IPS-18a (cell line): ENCODE measurements around the gene PDE4B.

Experiments used
- H3K27ac ChIP-seq: one replicate; pipeline ENCODE4 v1.5.1; 2013; ENCODE audit warnings: low read length
- H3K27me3 ChIP-seq: one replicate; pipeline ENCODE4 v1.6.1; 2013; ENCODE audit warnings: mild to moderate bottlenecking, low read length; ENCODE audit not compliant: control insufficient read depth, insufficient read depth
- H3K36me3 ChIP-seq: one replicate; pipeline ENCODE4 v1.6.1; 2013; ENCODE audit warnings: low read depth, low read length; ENCODE audit not compliant: control insufficient read depth
- H3K4me1 ChIP-seq: one replicate; pipeline ENCODE4 v1.6.1; 2013; ENCODE audit warnings: low read depth, low read length; ENCODE audit not compliant: control insufficient read depth
- H3K4me3 ChIP-seq: one replicate; pipeline ENCODE4 v1.5.1; 2013; ENCODE audit warnings: low read length
- H3K9ac ChIP-seq: one replicate; pipeline ENCODE4 v1.6.1; 2013; ENCODE audit warnings: mild to moderate bottlenecking, low read length, moderate library complexity
- H3K9me3 ChIP-seq: one replicate; pipeline ENCODE4 v1.6.1; 2013; ENCODE audit warnings: low read depth, low read length; ENCODE audit not compliant: control insufficient read depth

The PDE4B gene

DNA sequence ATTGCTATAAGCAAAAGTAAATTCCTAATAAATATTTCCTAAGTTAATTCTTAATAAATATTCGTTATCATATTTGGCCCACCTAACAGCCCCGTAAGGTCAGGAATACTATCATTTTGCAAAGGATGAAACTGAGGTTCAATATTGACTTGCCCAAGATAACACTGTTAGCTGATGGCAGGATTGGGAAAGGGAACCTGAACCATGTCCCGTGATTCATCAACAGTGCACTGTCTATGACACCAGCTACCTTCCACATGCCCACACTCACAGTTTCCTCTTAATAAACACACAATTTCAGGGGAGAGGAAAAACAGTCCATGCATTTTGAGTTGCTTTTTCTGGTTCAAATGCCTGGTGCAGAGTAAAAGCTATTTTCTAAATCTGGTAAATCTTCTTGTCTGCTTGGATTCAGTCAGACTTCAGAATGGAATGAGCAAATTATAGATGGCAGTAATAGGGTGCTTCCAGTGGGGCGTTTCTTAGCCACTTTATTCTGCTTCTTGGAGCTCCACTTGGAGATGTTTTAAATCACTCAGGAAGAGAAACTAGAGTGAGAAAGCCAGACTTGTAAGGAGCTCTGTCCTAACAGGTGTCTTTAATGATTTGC, 354.6 kb downstream of the PDE4B start:
- no peak overlapping the region for H3K9ac ChIP-seq
- no peaks in the 10 kb centered on the region for H3K27me3 ChIP-seq

GRCh38 chr1:66152034-66152433, 359.3 kb downstream of the PDE4B start:
- Histone ChIP-seq H3K9ac (no peak overlapping the region), H3K9me3 (no peaks in the 10 kb centered on the region), H3K4me3 (no peak overlapping the region), H3K27ac (no peak overlapping the region), H3K27me3 (no peaks in the 10 kb centered on the region), H3K36me3 (no peaks in the 10 kb centered on the region), H3K4me1 (no peaks in the 10 kb centered on the region)

More for the DNA sequence above, 354.6 kb downstream of the PDE4B start:
- Histone ChIP-seq H3K36me3 (no peaks in the 10 kb centered on the region), H3K4me1 (no peaks in the 10 kb centered on the region), H3K9me3 (no peaks in the 10 kb centered on the region), H3K4me3 (no peak overlapping the region), H3K27ac (no peak overlapping the region)

- H3K9ac ChIP-seq: no peak overlapping the region
- no peaks in the 10 kb centered on the region for H3K4me1 ChIP-seq
- H3K27me3 ChIP-seq: no peaks in the 10 kb centered on the region
- no peak overlapping the region for H3K4me3 ChIP-seq
- no peak overlapping the region for H3K27ac ChIP-seq
- no peaks in the 10 kb centered on the region for H3K9me3 ChIP-seq
- H3K36me3 ChIP-seq: no peaks in the 10 kb centered on the region
Measured at GRCh38 chr1:66154394-66154793, 361.7 kb downstream of the PDE4B start.

GRCh38 chr1:66156144-66156543, 363.4 kb downstream of the PDE4B start:
- no peaks in the 10 kb centered on the region for H3K9me3 ChIP-seq
- no peak overlapping the region for H3K27ac ChIP-seq
- no peaks in the 10 kb centered on the region for H3K27me3 ChIP-seq

GRCh38 chr1:66159800-66160199, 367.1 kb downstream of the PDE4B start:
- no peaks in the 10 kb centered on the region for H3K9me3 ChIP-seq
- no peak overlapping the region for H3K27ac ChIP-seq
- no peak overlapping the region for H3K4me3 ChIP-seq
- H3K36me3 ChIP-seq: no peaks in the 10 kb centered on the region
- H3K4me1 ChIP-seq: no peaks in the 10 kb centered on the region
- no peaks in the 10 kb centered on the region for H3K27me3 ChIP-seq
- H3K9ac ChIP-seq: no peak overlapping the region

More at GRCh38 chr1:66156144-66156543, 363.4 kb downstream of the PDE4B start:
- H3K36me3 ChIP-seq: no peaks in the 10 kb centered on the region
- H3K4me3 ChIP-seq: no peak overlapping the region
- no peak overlapping the region for H3K9ac ChIP-seq
- no peaks in the 10 kb centered on the region for H3K4me1 ChIP-seq

DNA sequence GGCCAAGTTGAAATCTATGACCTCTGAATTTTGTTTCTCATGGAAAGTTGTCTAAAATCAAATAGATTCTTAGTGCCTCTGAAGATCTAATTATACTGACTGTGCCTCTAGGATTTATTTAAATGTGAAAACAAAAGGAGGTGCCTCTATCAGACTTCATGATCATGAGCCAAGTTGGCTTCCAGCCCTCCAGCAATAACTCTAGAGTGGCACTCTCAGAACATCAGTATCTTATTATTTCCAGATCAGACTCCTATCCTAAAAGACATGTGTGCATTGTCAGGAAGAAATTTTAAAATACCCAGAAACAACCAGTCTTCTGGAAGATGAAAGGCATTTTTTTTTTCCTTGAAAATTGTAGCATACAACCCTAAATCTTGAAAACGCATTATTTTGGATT, 368.0 kb downstream of the PDE4B start:
- no peaks in the 10 kb centered on the region for H3K36me3 ChIP-seq
- H3K4me1 ChIP-seq: no peaks in the 10 kb centered on the region
- H3K27ac ChIP-seq: no peak overlapping the region
- H3K27me3 ChIP-seq: no peaks in the 10 kb centered on the region
- H3K9ac ChIP-seq: no peak overlapping the region
- H3K9me3 ChIP-seq: no peaks in the 10 kb centered on the region
- H3K4me3 ChIP-seq: no peak overlapping the region

- Histone ChIP-seq H3K4me1 (no peaks in the 10 kb centered on the region), H3K36me3 (no peaks in the 10 kb centered on the region), H3K27ac (no peak overlapping the region), H3K4me3 (no peak overlapping the region), H3K9ac (no peak overlapping the region), H3K27me3 (no peaks in the 10 kb centered on the region), H3K9me3 (no peaks in the 10 kb centered on the region)
Measured at GRCh38 chr1:66166753-66167152, 374.1 kb downstream of the PDE4B start.

- no peaks in the 10 kb centered on the region for H3K27me3 ChIP-seq
- no peaks in the 10 kb centered on the region for H3K9me3 ChIP-seq
- H3K36me3 ChIP-seq: no peaks in the 10 kb centered on the region
- no peak overlapping the region for H3K9ac ChIP-seq
- H3K27ac ChIP-seq: no peak overlapping the region
- H3K4me1 ChIP-seq: no peaks in the 10 kb centered on the region
- no peak overlapping the region for H3K4me3 ChIP-seq
Measured at GRCh38 chr1:66167267-66167666, 374.6 kb downstream of the PDE4B start.

DNA sequence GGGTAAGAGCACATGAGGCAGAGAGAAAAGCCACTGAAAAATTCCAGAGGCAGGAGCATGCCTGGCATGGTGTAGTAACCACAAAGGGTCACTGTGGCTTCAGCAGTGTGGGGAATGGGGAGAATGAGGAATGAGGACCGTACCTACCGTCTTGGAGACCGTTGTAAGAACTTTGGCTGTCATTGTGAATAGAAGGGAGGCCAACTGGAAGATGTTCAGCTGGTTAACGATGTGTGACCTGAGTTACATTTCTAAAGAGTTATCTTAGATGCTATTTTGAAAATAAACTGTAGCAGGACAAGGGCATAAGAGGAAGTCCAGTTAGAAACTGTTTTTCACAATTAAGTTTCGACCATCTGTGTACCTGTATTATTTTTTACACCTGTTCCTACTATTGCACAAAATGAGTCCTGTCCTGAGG, 375.8 kb downstream of the PDE4B start:
- Histone ChIP-seq H3K36me3 (no peaks in the 10 kb centered on the region), H3K27ac (no peak overlapping the region), H3K9ac (no peak overlapping the region), H3K27me3 (no peaks in the 10 kb centered on the region), H3K9me3 (no peaks in the 10 kb centered on the region), H3K4me1 (no peaks in the 10 kb centered on the region), H3K4me3 (no peak overlapping the region)

- no peaks in the 10 kb centered on the region for H3K9me3 ChIP-seq
- H3K27ac ChIP-seq: no peak overlapping the region
- H3K36me3 ChIP-seq: no peaks in the 10 kb centered on the region
- H3K4me1 ChIP-seq: no peaks in the 10 kb centered on the region
- no peaks in the 10 kb centered on the region for H3K27me3 ChIP-seq
- H3K4me3 ChIP-seq: no peak overlapping the region
- H3K9ac ChIP-seq: no peak overlapping the region
Measured at GRCh38 chr1:66168948-66169671, 376.4 kb downstream of the PDE4B start.

DNA sequence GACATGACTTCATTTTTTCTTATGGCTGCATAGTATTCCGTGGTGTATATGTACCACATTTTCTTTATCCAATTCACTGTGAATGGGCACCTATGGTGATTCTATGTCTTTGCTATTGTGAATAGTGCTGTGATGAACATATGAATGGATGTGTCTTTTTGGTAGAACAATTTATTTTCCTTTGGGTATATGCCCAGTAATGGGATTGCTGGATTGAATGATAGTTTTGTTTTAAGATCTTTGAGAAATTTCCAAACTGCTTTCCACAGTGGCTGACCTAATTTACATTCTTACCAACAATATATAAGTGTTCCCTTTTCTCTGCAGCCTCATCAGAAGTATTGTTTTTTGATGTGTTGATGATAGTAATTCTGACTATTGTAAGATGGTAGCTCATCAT, 379.6 kb downstream of the PDE4B start:
- H3K27me3 ChIP-seq: no peaks in the 10 kb centered on the region
- H3K4me1 ChIP-seq: peaks cover 5% of the 10 kb centered on the region
- no peaks in the 10 kb centered on the region for H3K36me3 ChIP-seq
- no peaks in the 10 kb centered on the region for H3K9me3 ChIP-seq
- no peak overlapping the region for H3K9ac ChIP-seq
- H3K27ac ChIP-seq: no peak overlapping the region
- no peak overlapping the region for H3K4me3 ChIP-seq

DNA sequence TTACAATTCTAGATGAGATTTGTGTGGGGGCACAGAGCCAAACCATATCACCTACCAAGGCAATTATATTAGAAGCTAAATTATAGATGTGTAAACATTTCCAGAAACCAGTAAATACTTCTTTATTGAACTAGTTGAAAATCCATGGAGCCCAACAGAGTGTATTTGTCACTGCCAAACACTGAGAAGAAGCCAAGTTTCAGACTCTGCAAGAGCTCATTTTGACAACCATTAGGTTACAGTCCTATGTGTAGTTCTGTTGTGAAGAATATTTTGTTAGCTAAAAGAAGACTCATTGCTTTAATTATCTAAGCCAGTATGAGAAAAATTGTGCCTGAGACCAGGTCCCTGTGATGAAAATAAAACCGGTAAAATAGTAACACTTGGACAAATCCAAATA, 382.4 kb downstream of the PDE4B start:
- H3K27me3 ChIP-seq: no peaks in the 10 kb centered on the region
- H3K4me1 ChIP-seq: peaks cover 5% of the 10 kb centered on the region
- H3K9ac ChIP-seq: no peak overlapping the region
- H3K27ac ChIP-seq: no peak overlapping the region
- no peaks in the 10 kb centered on the region for H3K9me3 ChIP-seq
- no peak overlapping the region for H3K4me3 ChIP-seq
- H3K36me3 ChIP-seq: no peaks in the 10 kb centered on the region
